CD14-positive monocyte (primary cell): ENCODE results near the gene CCDC12. TPM values are rescaled to one million over a fixed set of nuclear protein-coding genes. Genes with fewer than 3 reads are reported as not detected.

Experiments
- DNase-seq, 3 donors: peaks; one replicate each; pipeline ENCODE4 v3.0.0-alpha.2; 2011 to 2022
- H2AFZ ChIP-seq: 2 replicates; pipeline ENCODE4 v1.6.0; 2012; ENCODE audit warnings: mild to moderate bottlenecking, low read depth, low read length, inconsistent platforms; ENCODE audit not compliant: insufficient read depth, poor library complexity, severe bottlenecking
- H3K27ac ChIP-seq, 2 donors: 1 replicate in 1 of 2; 2 replicates in 1 of 2; pipeline ENCODE4 v1.5.1; 2012 to 2013; ENCODE audit warnings: low read length in 2 of 2, control low read depth in 1 of 2, inconsistent platforms in 1 of 2, low read depth in 1 of 2, mild to moderate bottlenecking in 1 of 2
- H3K27me3 ChIP-seq, 2 donors: one replicate each; pipeline versions ENCODE4 v1.6.0 to v1.6.1; 2011 to 2013; ENCODE audit warnings: low read length in 2 of 2; ENCODE audit not compliant: control insufficient read depth in 2 of 2, insufficient read depth in 2 of 2
- H3K36me3 ChIP-seq, 2 donors: replicated peaks in 1 of 2; 1 replicate in 1 of 2; 2 replicates in 1 of 2; pipeline versions ENCODE4 v1.5.1 to v1.6.1; 2012 to 2013; ENCODE audit warnings: low read length in 2 of 2, control low read depth in 1 of 2, inconsistent platforms in 1 of 2, mild to moderate bottlenecking in 1 of 2; ENCODE audit not compliant: insufficient read depth in 2 of 2, control insufficient read depth in 1 of 2
- H3K4me1 ChIP-seq, 2 donors: 1 replicate in 1 of 2; 2 replicates in 1 of 2; pipeline versions ENCODE4 v1.5.1 to v1.6.1; 2012 to 2013; ENCODE audit warnings: low read length in 2 of 2, control low read depth in 1 of 2, inconsistent platforms in 1 of 2, mild to moderate bottlenecking in 1 of 2, moderate library complexity in 1 of 2; ENCODE audit not compliant: insufficient read depth in 2 of 2, control insufficient read depth in 1 of 2
- H3K4me2 ChIP-seq: replicated peaks from 2 replicates; pipeline ENCODE3; 2012; ENCODE audit warnings: low read length, moderate library complexity, mild to moderate bottlenecking; ENCODE audit not compliant: poor library complexity, severe bottlenecking; ENCODE audit errors: extremely low read depth
- H3K4me3 ChIP-seq, 3 experiments: fragments of 200-600 bp in 1 of 3; sonication (generic) in 1 of 3; replicated peaks in 1 of 3; 1 replicate in 2 of 3; 2 replicates in 1 of 3; pipeline ENCODE4 v1.5.1; 2011 to 2013; ENCODE audit warnings: low read length in 3 of 3, mild to moderate bottlenecking in 3 of 3, control low read depth in 2 of 3, low read depth in 2 of 3, inconsistent platforms in 1 of 3, moderate library complexity in 1 of 3
- H3K79me2 ChIP-seq: 2 replicates; pipeline ENCODE4 v1.6.0; 2012; ENCODE audit warnings: mild to moderate bottlenecking, control low read depth, inconsistent platforms, low read length, moderate library complexity; ENCODE audit not compliant: insufficient read depth
- H3K9ac ChIP-seq: 2 replicates; pipeline ENCODE4 v1.6.0; 2017; ENCODE audit warnings: low read length, mild to moderate bottlenecking; ENCODE audit not compliant: insufficient read depth, poor library complexity, severe bottlenecking
- H3K9me3 ChIP-seq, 2 donors: replicated peaks in 1 of 2; 1 replicate in 1 of 2; 2 replicates in 1 of 2; pipeline versions ENCODE4 v1.5.1 to v1.6.1; 2012 to 2013; ENCODE audit warnings: low read length in 2 of 2, control low read depth in 1 of 2; ENCODE audit not compliant: control insufficient read depth in 1 of 2, insufficient read depth in 1 of 2
- H4K20me1 ChIP-seq: 2 replicates; pipeline ENCODE4 v1.6.0; 2012; ENCODE audit warnings: mild to moderate bottlenecking, low read length, control low read depth, moderate library complexity; ENCODE audit not compliant: insufficient read depth
- H3K27ac Mint-ChIP-seq, 7 donors: one replicate each; pipeline ENCODE4 v1.8.0; 2020; ENCODE audit warnings: mild to moderate bottlenecking in 7 of 7, mixed read lengths in 7 of 7, moderate library complexity in 6 of 7, inconsistent platforms in 2 of 7
- H3K27me3 Mint-ChIP-seq, 3 donors: one replicate each; pipeline ENCODE4 v1.8.0; 2021 to 2022; ENCODE audit warnings: low read depth in 3 of 3, mild to moderate bottlenecking in 3 of 3, mixed read lengths in 3 of 3, moderate library complexity in 3 of 3, inconsistent platforms in 1 of 3
- H3K36me3 Mint-ChIP-seq, 2 donors: one replicate each; pipeline ENCODE4 v1.8.0; 2020; ENCODE audit warnings: mixed read lengths in 2 of 2, inconsistent platforms in 1 of 2, mild to moderate bottlenecking in 1 of 2
- H3K4me1 Mint-ChIP-seq: one replicate; pipeline ENCODE4 v1.8.0; 2020; ENCODE audit warnings: mild to moderate bottlenecking, mixed read lengths
- H3K4me3 Mint-ChIP-seq, 2 donors: one replicate each; pipeline ENCODE4 v1.8.0; 2020; ENCODE audit warnings: mild to moderate bottlenecking in 2 of 2, mixed read lengths in 2 of 2, moderate library complexity in 1 of 2
- H3K9me3 Mint-ChIP-seq, 7 donors: one replicate each; pipeline ENCODE4 v1.8.0; 2020 to 2022; ENCODE audit warnings: mixed read lengths in 7 of 7, mild to moderate bottlenecking in 6 of 7, moderate library complexity in 6 of 7, inconsistent platforms in 2 of 7
- CTCF ChIP-seq: fragments of 200-600 bp; IDR thresholded peaks from one replicate; pipeline ENCODE4 v1.8.0; 2022; ENCODE audit warnings: antibody characterized with exemption, mild to moderate bottlenecking
- WGBS: methylation state at CpG from one replicate; pipeline ENCODE4 v1.1.5; 2013; ENCODE audit warnings: missing lambda C conversion rate; ENCODE audit not compliant: insufficient coverage; 5-methylcytosine and 5-hydroxymethylcytosine counted together
- intact Hi-C, 2 donors: fragments of 100-400 bp; cut with micrococcal nuclease; formaldehyde crosslinking; loops; one replicate each; pipeline versions ENCODE4 v1.15.0 to v1.15.1; 2023
- polyA plus RNA-seq, 3 donors: library from polyadenylated mRNA; depleted of rRNA in 1 of 3; unstranded in 2 of 3; stranded (reverse) in 1 of 3; fragments of 300-500 nt in 2 of 3; fragments of >200 nt in 1 of 3; fragmentation: Illumina TruSeq in 2 of 3; gene quantifications; 1 replicate in 2 of 3; 2 replicates in 1 of 3; pipeline ENCODE4 v1.2.3, GENCODE V29; 2012 to 2021

CCDC12 gene
- polyA plus RNA-seq, 3 donors = 50.1 to 70.7 (median 55.8) TPM

GRCh38 chr3:46906471-46907058, 70.0 kb downstream of the CCDC12 start:
- no peak for DNase-seq
- no peak overlapping the region for H3K9ac ChIP-seq
- no peak overlapping the region for H3K4me2 ChIP-seq
- H3K4me3 ChIP-seq = no peak overlapping the region
- no peaks in the 10 kb centered on the region for H3K36me3 ChIP-seq
- intact Hi-C loops = loop anchor here in 1 of 2 donors (5.0 kb wide), 2 partner anchors 39 to 199 kb away; no protein-coding TSS in a partner anchor
- no peak for TF ChIP-seq CTCF
- Mint-ChIP-seq H3K27me3 (peaks cover 2 to 5% (median 3%) of the 10 kb centered on the region in 3 donors), H3K4me1 (peaks cover 22% of the 10 kb centered on the region), H3K36me3 (no peaks in the 10 kb centered on the region), H3K4me3 (no peak overlapping the region), H3K27ac (peak overlapping the region in 1 of 7 donors; percentile 22), H3K9me3 (peaks cover 0 to 1% (median 0%) of the 10 kb centered on the region in 7 donors)
- H3K9me3 ChIP-seq = no peaks in the 10 kb centered on the region
- no peak overlapping the region for H2AFZ ChIP-seq
- peaks cover 0 to 3% of the 10 kb centered on the region in 2 donors for H3K27me3 ChIP-seq
- H4K20me1 ChIP-seq = no peaks in the 10 kb centered on the region
- no peaks in the 10 kb centered on the region for H3K79me2 ChIP-seq
- peaks cover 14 to 30% of the 10 kb centered on the region in 2 donors for H3K4me1 ChIP-seq
- 70% methylated on average over 4 of the region's 4 CpGs for WGBS
- H3K27ac ChIP-seq = no peak overlapping the region

- Histone ChIP-seq H3K36me3 (no peaks in the 10 kb centered on the region), H3K27ac (no peak overlapping the region), H3K4me3 (no peak overlapping the region), H3K27me3 (peaks cover 0 to 3% of the 10 kb centered on the region in 2 donors), H2AFZ (no peak overlapping the region), H4K20me1 (no peaks in the 10 kb centered on the region), H3K4me1 (peaks cover 14 to 30% of the 10 kb centered on the region in 2 donors), H3K79me2 (no peaks in the 10 kb centered on the region), H3K9me3 (no peaks in the 10 kb centered on the region), H3K9ac (no peak overlapping the region), H3K4me2 (no peak overlapping the region)
- no peak overlapping the region for H3K27ac Mint-ChIP-seq
- H3K36me3 Mint-ChIP-seq = no peaks in the 10 kb centered on the region
- peaks cover 0 to 1% (median 0%) of the 10 kb centered on the region in 7 donors for H3K9me3 Mint-ChIP-seq
- peaks cover 2 to 5% (median 3%) of the 10 kb centered on the region in 3 donors for H3K27me3 Mint-ChIP-seq
- no peak for DNase-seq
- TF ChIP-seq CTCF = no peak
- H3K4me1 Mint-ChIP-seq = peaks cover 22% of the 10 kb centered on the region
- 92% methylated on average over 11 of the region's 11 CpGs for WGBS
- no peak overlapping the region for H3K4me3 Mint-ChIP-seq
- intact Hi-C loops = loop anchor here in 1 of 2 donors (5.0 kb wide), 2 partner anchors 39 to 199 kb away; no protein-coding TSS in a partner anchor
Observed at GRCh38 chr3:46905661-46906451, 70.7 kb downstream of the CCDC12 start.
